ENCODE measurements around the gene PPP2R3B. TPM values are rescaled to one million over a fixed set of nuclear protein-coding genes. Genes with fewer than 3 reads are reported as not detected.
"Not testable (repeated sequence)": the region's sequence is repeated elsewhere in the genome, so short reads cannot be mapped to it uniquely, and the experiment has no call there.

Gene PPP2R3B
- total and polyA plus RNA-seq, 2 of the 13 experiments (the other 11 are each of a cell fraction or from before 2014, with no cell fraction given), result 17.0 to 21.4 TPM

GRCh38 chrX:415498-415897 lies 28.8 kb upstream of the PPP2R3B start:
- H3K4me1 ChIP-seq (ENCODE audit: insufficient read depth, low read length); H3K79me2 ChIP-seq (ENCODE audit: insufficient read depth, low read length); ATAC-seq; H3K9ac ChIP-seq (ENCODE audit: insufficient read depth, low read depth, low read length); intact Hi-C loops (cut with micrococcal nuclease; ENCODE audit: unreplicated experiment); in situ Hi-C loops (cut with HindIII; ENCODE audit: extremely low pct_ligation_motif_present, low pct_unique_long_range_greater_than_20kb); H2AFZ ChIP-seq (ENCODE audit: low read length); POLR2A ChIA-PET; H3K4me2 ChIP-seq (ENCODE audit: low read depth, low read length); H3K9me3 ChIP-seq (ENCODE audit: low read length); H3K27me3 ChIP-seq (ENCODE audit: control insufficient read depth in 1 of 2, insufficient read depth in 2 of 2, low read length in 2 of 2); H3K36me3 ChIP-seq (replicated peaks in 1 of 2; ENCODE audit: control insufficient read depth in 1 of 2, insufficient read depth in 2 of 2, low read length in 2 of 2); CTCF ChIA-PET (ENCODE audit: low intra/inter-chr PET ratio, low total read pairs); FAIRE-seq; H4K20me1 ChIP-seq (ENCODE audit: insufficient read depth, low read length); DNase-seq (ENCODE audit: low spot score); H3K4me3 ChIP-seq (replicated peaks in 1 of 3; ENCODE audit: insufficient read depth in 1 of 3, low read depth in 2 of 3, low read length in 3 of 3); H3K27ac ChIP-seq (ENCODE audit: extremely low read length, insufficient read depth, low read length); BruUV-seq (replicated peaks): not testable (repeated sequence)
- WGBS (ENCODE audit: low lambda C conversion rate), result 71% methylated on average over 4 of the region's 5 CpGs

- no peak overlapping the region for H3K9ac ChIP-seq (ENCODE audit: insufficient read depth, low read depth, low read length)
- intact Hi-C loops (cut with micrococcal nuclease; ENCODE audit: unreplicated experiment) (no loop called here), in situ Hi-C loops (cut with HindIII; ENCODE audit: extremely low pct_ligation_motif_present, low pct_unique_long_range_greater_than_20kb) (no loop called here)
- no peak for DNase-seq (ENCODE audit: low spot score)
- H3K9me3 ChIP-seq (ENCODE audit: low read length), result no peaks in the 10 kb centered on the region
- peak; percentile 33; the same call in 1 of the 3 replicates for ATAC-seq
- no peaks in the 10 kb centered on the region for H3K36me3 ChIP-seq (replicated peaks in 1 of 2; ENCODE audit: control insufficient read depth in 1 of 2, insufficient read depth in 2 of 2, low read length in 2 of 2)
- no peak overlapping the region for H3K4me3 ChIP-seq (replicated peaks in 1 of 3; ENCODE audit: insufficient read depth in 1 of 3, low read depth in 2 of 3, low read length in 3 of 3)
- H2AFZ ChIP-seq (ENCODE audit: low read length), result no peak overlapping the region
- H4K20me1 ChIP-seq (ENCODE audit: insufficient read depth, low read length), result no peaks in the 10 kb centered on the region
- no TSS peak for BruUV-seq (replicated peaks)
- WGBS (ENCODE audit: low lambda C conversion rate), result 53% methylated on average over 13 of the region's 47 CpGs
- POLR2A ChIA-PET, result no interaction called here
- no peak overlapping the region for H3K27ac ChIP-seq (ENCODE audit: extremely low read length, insufficient read depth, low read length)
- H3K4me2 ChIP-seq (ENCODE audit: low read depth, low read length), result no peak overlapping the region
- H3K79me2 ChIP-seq (ENCODE audit: insufficient read depth, low read length), result no peaks in the 10 kb centered on the region
- no peaks in the 10 kb centered on the region for H3K4me1 ChIP-seq (ENCODE audit: insufficient read depth, low read length)
- CTCF ChIA-PET (ENCODE audit: low intra/inter-chr PET ratio, low total read pairs), result no interaction called here
- H3K27me3 ChIP-seq (ENCODE audit: control insufficient read depth in 1 of 2, insufficient read depth in 2 of 2, low read length in 2 of 2), result no peaks in the 10 kb centered on the region
- no peak for FAIRE-seq
- TF ChIP-seq SALL1 (CRISPR knock-in tag; IDR thresholded peaks at IDR 0.05) (no peak), REL (CRISPR knock-in tag; conservative IDR thresholded peaks at IDR 0.05) (no peak), ZNF609 (CRISPR knock-in tag; IDR thresholded peaks at IDR 0.05; ENCODE audit: borderline replicate concordance) (no peak), ZBTB7B (CRISPR knock-in tag; IDR thresholded peaks at IDR 0.05) (no peak), THAP7 (CRISPR knock-in tag; IDR thresholded peaks at IDR 0.05) (no peak), ZNF747 (CRISPR knock-in tag; IDR thresholded peaks at IDR 0.05; ENCODE audit: borderline replicate concordance) (no peak), ZNF75D (CRISPR knock-in tag; IDR thresholded peaks at IDR 0.05; ENCODE audit: borderline replicate concordance) (no peak), SMAD1 (CRISPR knock-in tag; IDR thresholded peaks at IDR 0.05; ENCODE audit: borderline replicate concordance, low read depth) (no peak), NFIC (IDR thresholded peaks at IDR 0.05; ENCODE audit: low read length) (no peak), ZNF460 (CRISPR knock-in tag; IDR thresholded peaks at IDR 0.05; ENCODE audit: borderline replicate concordance) (no peak)
Measured at GRCh38 chrX:413322-414201, 26.9 kb upstream of the PPP2R3B start.

All from HepG2 (cell line).